ENCODE results near the gene TRIM72.

TRIM72 gene

DNA sequence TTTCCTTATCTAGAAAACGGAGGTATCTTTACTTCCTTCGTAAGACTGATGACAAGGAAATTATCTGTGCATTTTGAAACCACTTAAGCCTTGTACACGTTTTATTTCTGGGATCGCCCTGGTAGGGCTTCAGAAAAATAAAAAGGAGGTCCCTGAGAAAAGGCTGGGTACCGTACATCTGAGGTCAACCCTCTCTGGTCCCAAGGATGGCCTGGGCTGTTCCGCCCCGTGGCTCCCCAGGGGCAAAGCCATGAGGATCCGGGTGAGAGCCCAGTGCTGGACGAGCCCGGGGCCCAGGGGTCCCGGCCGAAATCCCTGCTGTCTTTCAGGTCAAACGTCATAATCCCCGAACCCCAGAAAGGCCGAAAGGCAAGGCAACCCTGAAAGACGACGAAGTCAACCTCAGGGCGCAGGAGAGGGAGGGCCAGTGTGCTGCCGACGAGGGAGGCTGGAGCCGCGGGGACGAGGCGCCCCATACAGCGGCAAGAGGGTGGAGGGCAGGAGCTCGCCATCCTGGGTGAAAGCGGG, 34.6 kb upstream of the TRIM72 start:
- H3K27ac ChIP-seq (ENCODE audit: low read length): peak overlapping the region; percentile 97
- peak overlapping the region; percentile 96 for H3K9ac ChIP-seq (ENCODE audit: low read length)
- H3K4me3 ChIP-seq (ENCODE audit: low read length): peak overlapping the region; percentile 84
- H3K36me3 ChIP-seq (replicated peaks; ENCODE audit: low read depth, low read length): peaks cover 36% of the 10 kb centered on the region
- H3K79me2 ChIP-seq (ENCODE audit: low read length): peaks cover 61% of the 10 kb centered on the region
- peaks cover 34% of the 10 kb centered on the region for H3K4me1 ChIP-seq (ENCODE audit: low read length)
- peak overlapping the region; percentile 98 for H3K4me2 ChIP-seq (ENCODE audit: low read length)
- H2AFZ ChIP-seq (ENCODE audit: low read depth, low read length): no peak overlapping the region
- no peaks in the 10 kb centered on the region for H3K9me3 ChIP-seq (ENCODE audit: insufficient read depth, low read length)
- no peak for TF ChIP-seq EZH2phosphoT487 (IDR thresholded peaks at IDR 0.05; ENCODE audit: low read depth)
- TF ChIP-seq, protein P1, sequence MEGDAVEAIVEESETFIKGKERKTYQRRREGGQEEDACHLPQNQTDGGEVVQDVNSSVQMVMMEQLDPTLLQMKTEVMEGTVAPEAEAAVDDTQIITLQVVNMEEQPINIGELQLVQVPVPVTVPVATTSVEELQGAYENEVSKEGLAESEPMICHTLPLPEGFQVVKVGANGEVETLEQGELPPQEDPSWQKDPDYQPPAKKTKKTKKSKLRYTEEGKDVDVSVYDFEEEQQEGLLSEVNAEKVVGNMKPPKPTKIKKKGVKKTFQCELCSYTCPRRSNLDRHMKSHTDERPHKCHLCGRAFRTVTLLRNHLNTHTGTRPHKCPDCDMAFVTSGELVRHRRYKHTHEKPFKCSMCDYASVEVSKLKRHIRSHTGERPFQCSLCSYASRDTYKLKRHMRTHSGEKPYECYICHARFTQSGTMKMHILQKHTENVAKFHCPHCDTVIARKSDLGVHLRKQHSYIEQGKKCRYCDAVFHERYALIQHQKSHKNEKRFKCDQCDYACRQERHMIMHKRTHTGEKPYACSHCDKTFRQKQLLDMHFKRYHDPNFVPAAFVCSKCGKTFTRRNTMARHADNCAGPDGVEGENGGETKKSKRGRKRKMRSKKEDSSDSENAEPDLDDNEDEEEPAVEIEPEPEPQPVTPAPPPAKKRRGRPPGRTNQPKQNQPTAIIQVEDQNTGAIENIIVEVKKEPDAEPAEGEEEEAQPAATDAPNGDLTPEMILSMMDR (IDR thresholded peaks at IDR 0.05; ENCODE audit: low read depth, low read length): no peak
- no peaks in the 10 kb centered on the region for H3K27me3 ChIP-seq (ENCODE audit: low read depth, low read length)
- H4K20me1 ChIP-seq (ENCODE audit: insufficient read depth, low read length): peaks cover 38% of the 10 kb centered on the region

DNA sequence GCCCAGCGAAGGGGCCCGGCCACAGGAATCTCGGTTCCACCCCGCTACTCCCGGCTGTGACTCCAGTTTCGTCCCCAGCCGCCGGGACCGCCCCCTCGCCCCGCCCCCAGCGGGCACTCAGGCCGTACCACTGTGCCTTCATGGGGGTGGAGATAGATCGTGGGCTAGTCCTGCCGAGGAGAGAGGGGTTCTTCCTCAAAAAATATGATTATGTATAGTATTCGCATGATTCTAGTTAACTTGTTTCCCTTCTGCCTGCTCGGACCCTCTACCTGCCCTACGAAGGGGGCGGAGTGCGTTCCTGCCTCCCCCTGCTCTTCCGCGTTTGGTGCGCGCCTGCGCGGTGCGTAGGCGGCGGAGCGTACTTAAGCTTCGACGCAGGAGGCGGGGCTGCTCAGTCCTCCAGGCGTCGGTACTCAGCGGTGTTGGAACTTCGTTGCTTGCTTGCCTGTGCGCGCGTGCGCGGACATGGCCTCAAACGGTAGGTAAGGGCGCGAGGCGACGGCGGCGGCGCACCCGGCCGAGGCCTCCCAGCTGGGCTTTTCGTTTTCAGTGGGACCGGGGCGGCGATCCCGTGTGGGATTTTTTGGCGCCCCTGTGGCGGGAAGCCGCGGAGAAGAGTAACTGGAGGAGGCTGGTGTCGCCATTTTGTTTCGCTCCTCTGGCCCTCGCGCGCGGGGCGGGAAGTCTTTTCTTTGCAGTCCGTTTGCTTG, 34.0 kb upstream of the TRIM72 start, which contains the start of gene FUS:
FUS (plus strand) TSS at position 393 of the 713 bp plus-strand sequence; CDS start at position 469, 76 bp downstream.
- peak within 1 kb of the TSS; percentile 53; the same call in 1 of the 2 replicates for H2AFZ ChIP-seq (ENCODE audit: low read depth, low read length)
- peaks cover 34% of the 10 kb centered on the region for H3K4me1 ChIP-seq (ENCODE audit: low read length)
- TF ChIP-seq, protein P1 (IDR thresholded peaks at IDR 0.05; ENCODE audit: low read depth, low read length): no peak
- TF ChIP-seq EZH2phosphoT487 (IDR thresholded peaks at IDR 0.05; ENCODE audit: low read depth): no peak

DNA sequence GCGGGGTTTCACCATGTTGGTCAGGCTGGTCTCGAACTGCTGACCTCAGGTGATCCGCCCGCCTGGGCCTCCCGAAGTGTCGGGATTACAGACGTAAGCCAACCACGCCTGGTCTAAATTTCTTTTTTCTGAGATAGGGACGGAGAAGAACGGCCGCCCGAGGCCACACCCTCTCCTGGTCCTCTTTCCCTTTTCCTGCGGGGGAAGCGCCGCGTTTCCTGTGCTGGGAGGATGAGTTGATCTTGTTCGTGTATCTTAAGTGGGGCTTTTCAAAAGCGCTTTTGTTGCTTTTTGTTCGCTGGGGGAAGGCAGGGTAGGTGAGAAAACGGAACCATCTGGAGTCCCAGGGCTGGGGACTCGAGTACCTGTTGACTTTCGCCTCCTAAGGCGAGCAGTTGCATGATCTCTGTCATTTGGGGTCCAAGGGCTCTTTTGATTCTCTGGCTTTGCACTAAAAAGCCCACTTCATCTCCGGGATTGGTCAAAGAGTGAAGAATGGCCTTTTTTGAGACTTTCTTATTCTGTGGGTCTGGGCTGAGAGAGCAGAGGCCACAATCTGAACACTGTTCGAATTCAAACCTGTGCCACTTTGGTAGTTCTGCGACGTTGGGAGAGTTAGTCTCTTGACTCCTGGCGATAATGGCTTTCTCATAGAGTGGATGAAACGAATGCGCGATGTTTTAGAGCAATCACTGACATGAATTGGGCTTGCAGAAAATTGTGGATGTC, 32.7 kb upstream of the TRIM72 start:
- Histone ChIP-seq H3K36me3 (replicated peaks; ENCODE audit: low read depth, low read length) (peaks cover 54% of the 10 kb centered on the region), H3K4me3 (ENCODE audit: low read length) (peak overlapping the region; percentile 84), H4K20me1 (ENCODE audit: insufficient read depth, low read length) (peaks cover 57% of the 10 kb centered on the region), H3K4me2 (ENCODE audit: low read length) (peak overlapping the region; percentile 98), H3K9ac (ENCODE audit: low read length) (peak overlapping the region; percentile 96), H2AFZ (ENCODE audit: low read depth, low read length) (no peak overlapping the region), H3K27me3 (ENCODE audit: low read depth, low read length) (no peaks in the 10 kb centered on the region), H3K27ac (ENCODE audit: low read length) (peak overlapping the region; percentile 97), H3K79me2 (ENCODE audit: low read length) (peaks cover 81% of the 10 kb centered on the region), H3K9me3 (ENCODE audit: insufficient read depth, low read length) (no peaks in the 10 kb centered on the region), H3K4me1 (ENCODE audit: low read length) (peaks cover 34% of the 10 kb centered on the region)
- TF ChIP-seq, protein P1 (IDR thresholded peaks at IDR 0.05; ENCODE audit: low read depth, low read length): no peak
- TF ChIP-seq EZH2phosphoT487 (IDR thresholded peaks at IDR 0.05; ENCODE audit: low read depth): no peak

More for the DNA sequence above, 34.0 kb upstream of the TRIM72 start, which contains the start of gene FUS:
- peaks cover 40% of the 10 kb centered on the region for H3K36me3 ChIP-seq (replicated peaks; ENCODE audit: low read depth, low read length)
- peak within 1 kb of the TSS; percentile 97 for H3K27ac ChIP-seq (ENCODE audit: low read length)
- H3K9ac ChIP-seq (ENCODE audit: low read length): peak within 1 kb of the TSS; percentile 96
- H3K79me2 ChIP-seq (ENCODE audit: low read length): peaks cover 67% of the 10 kb centered on the region
- H3K4me3 ChIP-seq (ENCODE audit: low read length): peak within 1 kb of the TSS; percentile 84
- H3K27me3 ChIP-seq (ENCODE audit: low read depth, low read length): no peaks in the 10 kb centered on the region
- H3K9me3 ChIP-seq (ENCODE audit: insufficient read depth, low read length): no peaks in the 10 kb centered on the region
- H4K20me1 ChIP-seq (ENCODE audit: insufficient read depth, low read length): peaks cover 43% of the 10 kb centered on the region
- H3K4me2 ChIP-seq (ENCODE audit: low read length): peak within 1 kb of the TSS; percentile 98

DNA sequence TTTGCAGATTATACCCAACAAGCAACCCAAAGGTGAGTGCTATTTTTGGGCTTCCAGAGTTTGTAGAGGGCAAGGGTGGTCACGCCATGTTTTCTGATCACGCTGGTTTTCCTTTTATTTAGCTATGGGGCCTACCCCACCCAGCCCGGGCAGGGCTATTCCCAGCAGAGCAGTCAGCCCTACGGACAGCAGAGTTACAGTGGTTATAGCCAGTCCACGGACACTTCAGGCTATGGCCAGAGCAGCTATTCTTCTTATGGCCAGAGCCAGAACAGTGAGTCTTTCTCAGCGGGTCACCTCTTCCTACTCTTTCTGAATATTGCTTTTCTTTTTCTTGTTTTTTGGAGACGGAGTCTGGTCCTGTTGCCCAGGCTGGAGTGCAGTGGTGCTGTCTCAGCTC, 31.5 kb upstream of the TRIM72 start:
- Histone ChIP-seq H3K9me3 (ENCODE audit: insufficient read depth, low read length) (no peaks in the 10 kb centered on the region), H3K9ac (ENCODE audit: low read length) (peak overlapping the region; percentile 33), H3K27me3 (ENCODE audit: low read depth, low read length) (no peaks in the 10 kb centered on the region), H2AFZ (ENCODE audit: low read depth, low read length) (no peak overlapping the region), H3K79me2 (ENCODE audit: low read length) (peaks cover 92% of the 10 kb centered on the region), H4K20me1 (ENCODE audit: insufficient read depth, low read length) (peaks cover 68% of the 10 kb centered on the region), H3K4me1 (ENCODE audit: low read length) (peaks cover 28% of the 10 kb centered on the region), H3K36me3 (replicated peaks; ENCODE audit: low read depth, low read length) (peaks cover 65% of the 10 kb centered on the region), H3K4me3 (ENCODE audit: low read length) (peak overlapping the region; percentile 84), H3K27ac (ENCODE audit: low read length) (no peak overlapping the region), H3K4me2 (ENCODE audit: low read length) (peak overlapping the region; percentile 98)
- TF ChIP-seq, protein P1 (IDR thresholded peaks at IDR 0.05; ENCODE audit: low read depth, low read length): no peak
- no peak for TF ChIP-seq EZH2phosphoT487 (IDR thresholded peaks at IDR 0.05; ENCODE audit: low read depth)
